KG1 (cell line): Measurements from ENCODE around the gene NEK7.
"Not testable (repeated sequence)": the region's sequence is repeated elsewhere in the genome, so short reads cannot be mapped to it uniquely, and the experiment has no call there.

ENCODE experiments used
- DNase-seq: peaks from one replicate; lab custom pipeline; 2025; lab: John Stamatoyannopoulos, UW

NEK7 gene

DNA sequence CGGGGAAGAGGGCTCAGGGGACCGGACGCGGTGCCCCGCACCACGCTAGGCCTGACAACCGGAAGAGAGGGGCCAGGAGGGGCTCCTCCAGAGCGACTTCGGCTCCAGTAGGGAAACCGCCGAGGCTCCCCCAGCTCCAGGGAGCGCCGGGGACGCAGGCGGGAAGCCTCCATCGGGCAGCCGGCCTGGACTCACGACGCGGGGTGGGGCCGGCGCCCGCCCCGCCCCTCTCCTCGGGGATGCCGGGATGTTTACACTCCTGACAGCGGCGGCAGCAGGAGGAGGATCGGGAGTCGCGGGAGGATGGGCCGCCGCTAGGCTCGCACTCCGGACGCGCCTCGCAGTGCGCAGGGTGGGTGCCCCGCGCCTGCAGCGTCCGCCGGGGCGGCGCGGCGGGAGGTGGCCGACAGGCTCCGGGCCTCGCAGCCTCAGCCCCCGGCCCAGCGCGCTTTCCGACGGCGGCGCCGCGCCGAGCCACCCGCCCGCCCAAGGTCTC, at the start of gene NEK7:
Gene NEK7 (plus strand): TSS at position 254 of the 496 bp plus-strand sequence. CDS start 75,583 bp downstream, outside the sequence.
- DNase-seq, result no peak

DNA sequence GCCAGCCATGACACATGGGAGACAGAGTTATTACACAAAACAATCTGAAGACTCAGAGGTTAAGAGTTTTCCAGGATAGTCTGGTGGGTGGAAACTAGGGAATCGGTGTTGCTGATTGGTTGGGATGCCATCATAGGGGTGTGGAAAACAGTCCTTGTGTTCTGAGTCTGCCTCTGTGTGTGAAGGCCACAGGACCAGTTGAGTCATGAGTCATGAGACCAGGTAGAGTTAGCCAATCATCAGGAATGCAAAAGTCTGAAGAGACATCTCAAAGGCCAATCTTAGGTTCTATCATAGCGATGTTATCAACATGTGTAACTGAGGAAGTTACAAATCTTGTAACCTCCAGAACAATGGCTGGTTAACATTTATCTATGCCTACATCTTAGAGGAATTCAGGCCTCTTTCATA, 49.7 kb upstream of the NEK7 start:
- DNase-seq, result no peak

DNA sequence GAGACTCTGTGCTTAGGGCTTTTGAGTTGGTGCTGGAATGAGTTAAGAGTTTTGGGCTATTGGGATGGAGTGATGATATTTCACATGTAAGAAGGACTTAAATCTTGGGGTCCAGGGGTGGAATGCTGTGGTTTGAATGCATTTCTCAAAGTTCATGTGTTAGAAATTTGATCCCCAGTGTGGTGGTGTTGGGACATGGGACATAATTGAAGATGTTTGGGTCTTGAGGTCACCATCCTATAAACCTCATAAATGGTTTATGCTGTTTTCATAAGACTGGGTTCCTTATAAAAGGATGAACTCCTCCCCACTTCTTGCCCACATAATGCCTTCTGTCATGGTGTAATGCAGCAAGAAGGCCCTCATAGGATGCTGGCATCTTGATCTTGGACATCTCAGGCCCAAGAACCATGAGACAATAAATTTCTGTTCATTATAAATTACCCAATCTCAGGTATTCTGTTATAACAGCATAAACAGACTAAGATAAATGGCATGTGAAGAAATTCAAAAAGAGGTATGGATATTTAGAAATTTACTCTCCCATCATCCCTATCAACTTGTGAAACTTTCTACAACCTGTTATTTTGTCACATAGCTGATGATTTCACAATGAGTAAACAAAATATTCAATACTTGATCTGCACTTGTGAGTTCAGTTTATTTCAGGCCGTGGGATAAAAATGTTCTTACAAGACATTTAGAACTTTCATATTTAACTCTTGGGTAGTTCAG, 48.0 kb upstream of the NEK7 start:
- DNase-seq, result no peak

DNA sequence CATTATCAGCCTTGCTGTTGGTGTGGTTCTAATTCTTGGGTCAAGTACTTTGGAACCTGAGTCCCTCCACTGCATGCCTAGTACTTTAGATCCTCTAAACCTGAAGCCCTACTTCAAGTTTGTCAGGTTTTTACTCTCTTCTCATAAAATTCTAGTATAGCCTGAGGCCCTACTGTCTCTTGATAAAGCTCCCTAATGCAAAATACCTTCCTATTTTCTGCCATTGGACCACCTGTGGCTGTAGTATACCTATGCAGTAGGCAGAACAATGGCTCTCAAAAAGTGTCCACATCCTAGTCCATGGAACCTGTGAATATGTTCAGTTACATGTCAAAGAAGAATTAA, 47.5 kb upstream of the NEK7 start:
- DNase-seq, result no peak

DNA sequence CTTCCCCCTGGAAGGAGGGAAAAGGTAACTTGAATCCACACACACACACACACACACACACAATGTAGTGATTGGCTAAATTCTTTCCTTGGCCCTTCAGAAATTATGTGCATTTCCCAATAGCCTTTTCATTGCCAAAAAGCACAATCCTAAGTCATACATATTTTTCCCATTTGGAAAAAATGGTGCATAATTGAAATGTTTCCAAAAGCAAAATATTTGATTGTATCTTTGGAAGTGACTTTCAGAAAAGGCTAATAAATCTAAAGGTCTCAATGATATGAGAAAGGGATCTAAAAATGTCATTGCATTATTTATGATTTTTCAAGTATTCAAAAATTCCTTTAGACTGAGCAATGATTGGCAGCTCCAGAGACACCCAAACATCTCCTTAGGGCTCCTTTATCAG, 43.5 kb upstream of the NEK7 start:
- no peak for DNase-seq

DNA sequence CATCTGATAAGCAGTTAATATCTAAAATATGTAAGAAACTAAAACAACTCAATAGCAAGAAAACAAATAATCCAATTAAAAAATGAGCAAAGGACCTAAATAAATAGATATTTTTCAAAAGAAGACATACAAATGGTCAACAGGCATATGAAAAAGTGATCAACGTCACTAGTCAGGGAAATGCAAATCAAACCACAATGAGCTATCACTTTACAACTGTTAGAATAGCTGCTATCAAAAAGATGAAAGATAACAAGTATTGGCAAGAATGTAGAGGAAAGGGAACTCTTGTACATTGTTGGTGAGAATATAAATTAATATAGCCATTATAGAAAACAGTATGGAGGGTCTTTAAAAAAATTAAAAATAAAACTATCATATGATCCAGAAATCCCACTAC, 40.7 kb upstream of the NEK7 start:
- no peak for DNase-seq

DNA sequence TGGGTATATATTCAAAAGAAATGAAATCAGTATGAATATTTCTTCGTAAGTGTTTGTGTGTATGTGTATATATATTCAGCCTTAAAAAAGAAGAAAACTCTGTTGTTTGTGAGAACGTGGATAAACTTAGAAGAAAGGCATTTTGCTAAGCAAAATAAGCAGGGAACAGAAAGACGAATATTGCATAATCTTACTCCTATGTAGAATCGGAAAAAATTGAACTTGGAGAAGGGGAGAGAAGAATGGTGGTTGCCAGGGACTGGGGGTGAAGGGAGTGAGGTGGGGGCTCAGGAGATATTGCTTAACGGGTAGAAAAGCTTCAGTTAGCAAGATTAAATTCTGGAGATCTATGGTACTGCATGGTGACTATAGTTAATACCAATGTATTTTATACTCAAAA, 40.3 kb upstream of the NEK7 start:
- no peak for DNase-seq

DNA sequence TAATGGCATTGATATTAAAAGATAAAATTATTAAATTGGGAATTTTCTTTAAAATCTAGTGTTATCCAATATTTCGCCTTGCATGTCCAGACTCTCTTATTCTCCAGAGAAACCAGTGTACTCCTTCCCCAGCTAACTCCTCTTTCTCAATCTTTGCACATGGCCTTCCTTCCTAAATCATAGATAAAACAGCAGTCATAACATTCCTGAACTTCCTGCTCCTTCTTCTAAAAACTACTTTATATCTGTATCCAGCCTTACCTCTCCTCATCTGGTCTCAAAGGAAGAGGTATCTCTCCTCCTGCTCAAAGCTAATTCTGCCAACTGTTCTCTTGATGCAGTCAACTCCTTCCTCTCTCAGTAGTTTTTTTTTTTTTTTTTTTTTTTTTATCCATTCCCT, 39.5 kb upstream of the NEK7 start:
- DNase-seq, result no peak

DNA sequence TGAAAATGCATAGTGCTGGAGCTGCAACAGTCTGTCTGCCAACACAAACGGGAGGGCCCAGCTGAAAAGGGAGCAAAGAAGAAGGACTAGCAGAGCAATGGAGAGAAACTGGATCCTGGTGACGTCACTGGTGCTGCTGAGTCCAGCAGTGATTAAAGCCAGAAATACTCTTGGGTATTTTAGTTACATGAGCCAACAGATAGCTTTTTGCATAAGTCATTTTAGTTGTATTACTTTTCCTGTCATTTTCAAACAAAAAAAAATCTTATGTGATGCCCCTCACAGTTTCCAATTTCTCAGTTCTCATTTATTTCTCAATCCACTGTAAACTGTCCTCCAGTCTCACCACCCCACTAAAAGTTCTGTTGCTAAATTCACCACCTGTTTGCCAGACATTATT, 38.7 kb upstream of the NEK7 start:
- DNase-seq, result no peak

DNA sequence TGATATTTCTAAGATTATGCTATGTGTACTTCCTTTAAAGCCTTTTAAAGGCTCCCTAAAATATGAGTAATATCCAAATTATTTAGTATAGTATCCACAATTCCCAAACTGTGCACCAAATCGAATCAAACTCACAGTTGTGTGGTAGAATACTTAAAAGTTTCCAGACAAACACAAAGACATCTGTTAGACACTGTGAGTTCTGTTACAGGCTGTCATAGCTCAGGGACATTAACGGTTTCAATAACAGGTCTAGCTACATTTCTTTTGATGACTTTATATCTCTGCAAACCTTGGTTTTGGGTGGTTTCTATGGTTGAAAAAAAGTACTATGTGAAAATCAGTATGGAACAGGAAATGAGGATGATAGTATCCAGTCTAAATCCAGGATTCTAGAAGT, 36.9 kb upstream of the NEK7 start:
- no peak for DNase-seq

DNA sequence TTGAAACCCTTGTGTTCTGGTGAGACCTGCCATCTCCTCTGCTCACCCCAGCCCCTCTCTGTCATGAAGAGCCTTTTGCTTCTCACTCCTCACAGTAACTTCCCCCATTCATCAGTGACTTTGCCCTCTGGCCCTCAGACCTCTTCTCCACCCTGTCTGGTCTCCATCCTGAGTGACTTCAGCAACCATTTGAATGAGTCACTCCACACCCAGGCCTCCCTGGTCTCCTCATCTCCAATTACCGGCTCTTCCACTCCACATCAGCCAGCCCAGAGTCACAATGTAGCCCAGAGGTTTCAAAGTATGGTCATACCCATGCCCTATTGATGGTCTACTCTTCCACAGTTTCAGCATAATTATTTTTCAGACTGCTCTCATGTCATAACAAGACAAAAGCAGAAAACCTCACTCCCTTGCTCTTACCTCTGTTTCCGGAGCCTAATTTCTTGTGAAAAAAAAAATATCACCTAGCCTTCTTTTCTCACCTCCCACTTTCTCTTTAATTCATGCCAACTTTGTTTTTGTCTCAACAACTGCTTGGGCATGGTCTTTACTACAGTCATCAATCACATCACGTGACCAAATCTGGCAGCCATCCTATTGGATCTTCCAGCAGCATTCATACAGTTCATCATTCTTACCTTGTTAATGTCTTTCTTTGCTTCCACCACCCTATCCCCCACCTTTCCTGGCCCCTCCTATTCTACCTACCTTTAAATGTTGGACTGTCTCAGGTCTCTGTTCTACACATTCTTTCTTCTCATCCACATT, 35.6 kb upstream of the NEK7 start:
- no peak for DNase-seq

DNA sequence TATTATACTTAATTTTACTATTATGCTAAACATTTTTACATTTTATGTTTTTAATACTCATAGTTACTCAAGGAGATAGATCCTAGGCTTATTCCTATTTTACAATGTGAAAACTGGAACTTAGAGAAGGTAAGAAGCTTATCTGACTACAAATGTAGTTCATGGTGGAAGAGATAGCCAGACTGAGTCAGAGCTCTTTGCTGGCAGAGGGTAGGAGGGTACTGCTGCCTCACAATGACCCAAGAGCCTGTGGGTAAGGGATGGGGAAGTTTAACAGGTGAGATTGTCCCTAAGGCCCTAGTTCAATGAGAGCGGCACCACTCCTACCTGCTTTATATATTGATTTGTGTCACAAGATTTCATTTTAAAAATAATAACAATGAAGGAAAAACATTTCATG, 34.1 kb upstream of the NEK7 start:
- DNase-seq, result no peak

DNA sequence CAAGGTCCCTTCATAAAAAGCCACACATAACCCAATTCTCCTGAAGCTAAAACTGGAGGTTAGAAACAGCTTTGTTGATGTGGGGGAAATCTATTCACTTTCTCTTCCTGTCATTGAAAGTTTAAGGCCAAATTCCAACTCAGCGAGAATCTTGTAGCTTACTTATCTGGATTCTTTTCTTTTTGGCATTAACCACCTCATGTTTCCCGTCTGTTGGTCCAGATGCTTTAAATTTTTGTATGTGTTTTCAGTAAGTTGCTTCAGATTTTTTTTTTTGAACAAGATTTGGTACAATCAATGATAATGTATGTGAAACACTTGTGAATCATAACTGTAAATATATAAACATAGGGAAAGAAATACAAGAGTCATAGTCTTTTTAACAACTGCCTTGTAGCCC, 33.7 kb upstream of the NEK7 start:
- no peak for DNase-seq

DNA sequence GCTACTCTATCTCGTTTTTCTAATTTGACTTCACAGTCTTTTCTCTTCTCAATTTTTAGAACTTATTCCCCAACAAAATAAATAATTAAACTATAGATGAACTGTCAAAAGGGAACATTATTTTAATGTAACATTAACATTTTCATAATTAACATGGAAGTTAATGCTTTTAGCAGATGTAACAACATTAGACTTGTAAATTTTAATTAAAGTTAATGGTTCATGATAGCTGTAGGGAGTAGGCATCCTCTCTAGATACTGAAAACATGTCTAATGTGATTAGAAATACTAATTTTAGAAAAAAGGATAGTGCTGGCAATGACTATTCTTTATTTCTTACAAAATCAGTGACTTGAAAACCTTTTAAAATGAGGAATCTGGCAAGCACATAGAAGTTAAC, 32.1 kb upstream of the NEK7 start:
- DNase-seq, result no peak

DNA sequence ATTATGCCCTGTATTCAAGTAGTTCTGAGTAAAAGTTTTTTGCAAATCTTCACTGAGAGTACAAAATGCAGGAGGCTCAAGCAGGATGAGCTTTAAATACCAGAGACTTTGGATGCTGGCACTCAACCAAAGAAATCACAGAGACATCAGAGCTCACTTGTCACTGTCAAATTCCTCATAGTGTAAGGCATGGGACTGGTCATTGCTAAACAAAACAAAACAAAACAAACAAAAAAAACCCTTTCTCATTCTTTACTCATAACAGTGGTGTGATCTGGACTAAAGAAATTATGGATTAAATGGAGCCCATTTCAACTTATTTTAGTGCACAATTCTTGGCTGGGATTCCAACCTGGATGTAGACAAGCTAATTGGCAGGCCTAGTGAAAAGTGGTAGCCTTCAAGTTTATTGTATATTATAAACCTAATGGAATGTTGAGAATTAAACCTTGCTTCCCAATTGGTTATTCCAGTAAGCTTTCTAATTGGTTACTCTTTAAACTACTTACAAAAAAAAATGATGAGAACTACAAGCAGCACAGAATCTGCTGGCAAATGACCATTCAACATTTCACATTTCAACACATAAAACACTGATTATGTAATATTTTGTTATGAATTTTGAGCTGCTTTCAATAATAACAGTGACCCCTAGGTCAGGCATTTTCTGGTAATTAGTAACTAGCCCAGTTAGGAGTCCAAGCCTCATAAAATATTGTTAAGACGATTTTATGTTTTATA, 30.6 kb upstream of the NEK7 start:
- no peak for DNase-seq

DNA sequence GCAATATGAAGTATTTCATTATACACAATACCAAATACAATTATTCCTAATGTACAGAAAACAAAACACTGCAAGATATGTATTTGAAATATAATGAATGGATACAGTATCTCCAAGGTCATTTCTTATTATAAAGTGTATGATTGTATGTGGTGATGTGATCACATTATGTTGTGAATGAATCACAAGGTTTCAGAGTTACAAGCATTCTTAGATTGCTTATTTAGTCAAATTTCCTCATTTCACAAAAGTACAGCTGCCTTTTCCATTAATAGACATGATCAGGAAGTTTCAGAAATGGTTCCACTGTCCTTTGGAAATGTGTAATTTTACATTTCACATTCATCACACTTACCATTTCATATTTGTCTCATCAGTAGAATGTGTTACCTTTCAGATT, 28.3 kb upstream of the NEK7 start:
- no peak for DNase-seq

DNA sequence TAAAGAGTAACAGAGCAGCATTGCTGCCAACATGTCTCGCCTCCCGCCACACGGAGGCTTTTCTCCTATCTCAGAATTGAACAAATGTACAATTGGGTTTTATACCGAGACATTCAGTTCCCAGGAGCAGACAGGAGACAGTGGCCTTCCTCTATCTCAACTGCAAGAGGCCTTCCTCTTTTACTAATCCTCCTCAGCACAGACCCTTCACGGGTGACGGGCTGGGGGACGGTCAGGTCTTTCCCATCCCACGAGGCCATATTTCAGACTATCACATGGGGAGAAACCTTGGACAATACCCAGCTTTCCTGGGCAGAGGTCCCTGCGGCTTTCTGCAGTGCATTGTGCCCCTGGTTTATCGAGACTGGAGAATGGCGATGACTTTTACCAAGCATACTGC, 26.7 kb upstream of the NEK7 start:
- not testable (repeated sequence) for DNase-seq

DNA sequence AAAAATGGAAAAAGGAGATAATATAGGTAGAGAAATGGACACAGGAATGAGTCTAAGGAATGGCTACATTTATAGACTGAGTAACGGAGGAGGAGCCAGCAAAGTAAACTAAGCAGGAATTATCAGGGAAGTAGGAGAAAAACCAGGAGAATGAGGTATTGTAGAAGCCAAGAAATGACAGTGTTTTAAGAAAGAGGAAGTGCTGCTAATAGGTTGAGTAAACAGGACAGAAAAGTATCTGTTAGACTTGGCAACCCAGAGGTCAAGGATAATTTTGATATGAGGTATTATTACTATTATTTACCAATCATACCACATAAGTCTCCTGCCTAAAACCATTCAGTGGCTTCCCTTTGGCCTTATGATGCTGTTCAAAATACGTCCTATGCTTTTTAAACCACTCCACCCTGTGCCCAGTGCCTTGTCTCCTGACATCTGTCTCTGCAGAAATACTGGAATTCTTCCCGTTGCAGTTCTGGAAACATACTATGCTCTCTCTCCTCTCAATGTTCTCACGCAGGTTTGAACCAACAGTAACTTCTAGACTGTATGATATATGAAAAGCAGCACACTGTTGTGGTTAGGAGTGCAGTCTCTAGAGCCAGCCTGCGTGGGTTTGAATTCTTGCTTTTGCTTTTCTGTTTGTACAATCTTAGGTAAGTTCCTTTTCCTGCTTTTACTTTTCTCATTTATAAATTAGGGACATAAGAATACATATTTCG, 24.6 kb upstream of the NEK7 start:
- DNase-seq, result no peak

DNA sequence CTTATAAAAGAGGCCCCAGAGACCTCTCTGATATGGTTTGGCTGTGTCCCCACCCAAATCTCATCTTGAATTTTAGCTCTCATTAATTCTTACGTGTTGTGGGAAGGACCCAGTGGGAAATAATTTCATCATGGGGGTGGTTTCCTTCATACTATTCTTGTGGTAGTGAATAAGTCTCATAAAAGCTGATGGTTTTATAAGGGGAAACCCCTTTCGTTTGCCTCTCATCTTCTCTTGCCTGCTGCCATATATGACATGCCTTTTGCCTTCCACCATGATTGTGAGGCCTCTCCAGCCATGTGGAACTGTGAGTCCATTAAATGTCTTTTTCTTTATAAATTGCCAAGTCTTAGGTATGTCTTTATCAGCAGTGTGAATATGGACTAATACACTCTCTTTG, 22.5 kb upstream of the NEK7 start:
- DNase-seq, result no peak

DNA sequence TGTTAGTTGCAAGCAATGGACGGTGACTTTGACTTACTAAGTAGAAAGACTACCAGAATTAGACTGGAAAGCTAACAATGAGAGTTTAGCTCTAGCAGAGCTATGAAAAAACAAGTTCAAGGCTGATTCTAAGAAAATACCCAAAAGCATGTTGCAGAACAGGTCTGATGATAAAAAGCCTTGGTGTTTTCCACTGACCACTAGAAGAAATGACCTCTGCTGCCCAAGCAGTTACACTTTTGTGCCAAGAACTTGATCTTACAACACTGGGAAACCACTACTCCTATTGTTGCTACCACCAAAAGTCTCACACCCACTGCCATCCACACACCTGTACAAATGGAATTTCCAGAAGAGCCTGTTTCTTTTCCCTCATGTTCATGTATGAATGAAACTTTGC, 21.4 kb upstream of the NEK7 start:
- DNase-seq, result no peak

DNA sequence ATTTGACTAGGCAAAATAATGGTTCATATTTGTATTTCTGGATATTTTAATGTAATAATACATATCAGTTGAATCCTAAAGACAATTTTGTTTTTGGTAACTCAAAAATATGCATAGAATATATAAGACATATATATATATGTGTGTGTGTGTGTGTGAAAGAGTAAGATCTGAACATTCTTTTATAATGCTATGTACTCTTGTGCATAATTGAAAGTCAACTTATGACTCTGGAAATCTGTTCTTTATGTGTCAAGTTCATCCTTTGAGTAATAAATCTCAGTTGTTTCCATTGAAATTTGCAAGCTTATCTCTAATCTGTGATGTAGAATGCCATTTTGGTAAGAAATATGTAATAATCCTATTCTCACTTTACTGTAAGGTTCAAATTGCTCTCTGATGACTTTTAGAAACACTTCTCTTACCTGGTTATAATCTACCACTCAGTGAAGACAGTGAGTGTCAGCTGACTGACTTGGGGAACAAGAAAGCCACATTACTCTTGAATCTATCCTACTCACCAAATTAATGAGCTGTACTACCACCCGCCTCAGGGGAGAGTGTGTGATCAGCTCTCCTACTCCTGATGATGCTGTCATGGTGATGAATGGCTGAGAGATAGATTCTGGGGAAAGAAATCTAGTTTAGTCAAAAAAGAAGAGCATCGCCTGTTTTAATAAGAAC, 15.0 kb upstream of the NEK7 start:
- no peak for DNase-seq

DNA sequence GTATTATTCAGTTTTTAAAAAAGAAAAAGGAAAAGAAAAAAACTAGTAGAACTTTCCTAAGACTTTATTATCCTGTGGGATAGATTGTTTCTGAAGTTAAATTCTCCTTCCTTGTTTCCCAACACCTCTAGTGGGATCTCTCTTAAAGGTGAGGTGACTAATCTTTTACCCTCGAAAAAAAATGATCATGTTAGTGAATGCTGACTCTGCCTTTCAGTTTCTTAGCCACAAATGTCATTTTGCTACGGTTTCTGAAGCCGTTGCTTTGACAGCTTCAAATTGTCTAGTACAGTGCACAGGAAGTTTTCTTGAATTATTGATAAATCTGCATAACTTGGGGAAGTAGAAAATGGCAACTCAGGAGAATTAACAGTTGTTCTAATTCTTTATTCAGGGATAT, 13.0 kb upstream of the NEK7 start:
- no peak for DNase-seq
